GM23338 (cell line): Measurements from ENCODE around the gene CENPP. TPM values are rescaled to one million over a fixed set of nuclear protein-coding genes. Genes with fewer than 3 reads are reported as not detected.

Experiments
- ATAC-seq: fragments of 200-7000 bp; cut with Tn5 transposase; 3 replicates; pipeline ENCODE4 v1.9.1; 2020
- DNase-seq: peaks from one replicate; pipeline ENCODE4 v3.0.0-alpha.2; 2015; ENCODE audit warnings: low spot score
- H2AFZ ChIP-seq: fragments of 200-600 bp; sonication (generic); 2 replicates; pipeline ENCODE4 v1.8.0; 2016; ENCODE audit warnings: antibody characterized with exemption, mild to moderate bottlenecking, moderate library complexity
- H3F3A ChIP-seq: fragments of 200-600 bp; sonication (generic); replicated peaks from 2 replicates; pipeline ENCODE4 v1.8.0; 2017; ENCODE audit warnings: antibody characterized with exemption, mixed run types, low read depth
- H3K27ac ChIP-seq: fragments of 200-600 bp; sonication (generic); 2 replicates; pipeline ENCODE4 v1.6.1; 2016; ENCODE audit warnings: low read depth
- H3K27me3 ChIP-seq: fragments of 200-600 bp; sonication (generic); 2 replicates; pipeline ENCODE4 v1.8.0; 2016; ENCODE audit warnings: mild to moderate bottlenecking, mixed run types, moderate library complexity; ENCODE audit not compliant: insufficient read depth
- H3K36me3 ChIP-seq: fragments of 200-600 bp; sonication (generic); 2 replicates; pipeline ENCODE4 v1.8.0; 2016; ENCODE audit warnings: mild to moderate bottlenecking; ENCODE audit not compliant: insufficient read depth
- H3K4me1 ChIP-seq: fragments of 200-600 bp; sonication (generic); 2 replicates; pipeline ENCODE4 v1.8.0; 2016; ENCODE audit warnings: mild to moderate bottlenecking, moderate library complexity; ENCODE audit not compliant: insufficient read depth
- H3K4me2 ChIP-seq: fragments of 200-600 bp; sonication (generic); 2 replicates; pipeline ENCODE4 v1.7.1; 2017; ENCODE audit warnings: mixed run types
- H3K4me3 ChIP-seq: fragments of 200-600 bp; sonication (generic); 2 replicates; pipeline ENCODE4 v1.6.1; 2016; ENCODE audit warnings: mixed run types
- H3K79me2 ChIP-seq: fragments of 200-600 bp; sonication (generic); replicated peaks from 2 replicates; pipeline ENCODE4 v1.8.0; 2017; ENCODE audit warnings: mild to moderate bottlenecking; ENCODE audit not compliant: insufficient read depth
- H3K9me2 ChIP-seq: fragments of 200-600 bp; sonication (generic); 2 replicates; pipeline ENCODE4 v1.8.0; 2017; ENCODE audit not compliant: insufficient read depth
- H4K20me1 ChIP-seq: fragments of 200-600 bp; sonication (generic); replicated peaks from 2 replicates; pipeline ENCODE4 v1.8.0; 2017; ENCODE audit warnings: mild to moderate bottlenecking; ENCODE audit not compliant: insufficient read depth
- H3K27ac Mint-ChIP-seq: 2 replicates; pipeline ENCODE4 v1.8.0; 2020; ENCODE audit warnings: inconsistent platforms, mild to moderate bottlenecking, moderate library complexity, mixed read lengths
- H3K27me3 Mint-ChIP-seq: 3 replicates; pipeline ENCODE4 v1.8.0; 2022; ENCODE audit warnings: low read depth, mild to moderate bottlenecking, moderate library complexity, mixed read lengths, inconsistent platforms; ENCODE audit not compliant: insufficient read depth, poor library complexity
- H3K36me3 Mint-ChIP-seq: 3 replicates; pipeline ENCODE4 v1.8.0; 2021; ENCODE audit warnings: low read depth, mild to moderate bottlenecking, inconsistent platforms, moderate library complexity, mixed read lengths
- H3K4me1 Mint-ChIP-seq: 3 replicates; pipeline ENCODE4 v1.8.0; 2020; ENCODE audit warnings: mild to moderate bottlenecking, inconsistent platforms, mixed read lengths
- H3K4me3 Mint-ChIP-seq: 3 replicates; pipeline ENCODE4 v1.8.0; 2021; ENCODE audit warnings: moderate library complexity, mild to moderate bottlenecking, inconsistent platforms, mixed read lengths
- H3K9me3 Mint-ChIP-seq: 3 replicates; pipeline ENCODE4 v1.8.0; 2020; ENCODE audit warnings: moderate library complexity, mild to moderate bottlenecking, inconsistent platforms, mixed read lengths
- CREB1 ChIP-seq: fragments of 250-450 bp; sonication (Bioruptor Pico); IDR thresholded peaks from 2 replicates; pipeline ENCODE4 v1.5.0; 2020; ENCODE audit warnings: low read depth, mild to moderate bottlenecking, moderate library complexity
- CTCF ChIP-seq, 2 experiments: fragments of 200-600 bp in 1 of 2; sonication (generic) in 1 of 2; conservative IDR thresholded peaks; 2 replicates each; pipeline versions ENCODE4 v1.5.1 to v1.6.1; 2016 to 2017; ENCODE audit warnings: antibody characterized with exemption in 2 of 2, low read depth in 2 of 2, mild to moderate bottlenecking in 2 of 2, moderate library complexity in 1 of 2
- ETS1 ChIP-seq: IDR thresholded peaks from 2 replicates; pipeline ENCODE4 v1.6.1; 2016; ENCODE audit warnings: antibody characterized with exemption
- EZH2 ChIP-seq: fragments of 200-600 bp; sonication (generic); IDR thresholded peaks from one replicate; pipeline ENCODE4 v1.8.0; 2017; ENCODE audit warnings: antibody characterized with exemption, mild to moderate bottlenecking, low read depth; ENCODE audit not compliant: unreplicated experiment
- EZH2phosphoT487 ChIP-seq: fragments of 200-600 bp; sonication (generic); IDR thresholded peaks from one replicate; pipeline ENCODE4 v1.8.1; 2018; ENCODE audit warnings: antibody characterized with exemption; ENCODE audit not compliant: unreplicated experiment
- JUNB ChIP-seq: IDR thresholded peaks from one replicate; pipeline ENCODE4 v1.6.1; 2016; ENCODE audit warnings: antibody characterized with exemption; ENCODE audit not compliant: unreplicated experiment
- NANOG ChIP-seq: IDR thresholded peaks from 2 replicates; pipeline ENCODE4 v1.6.1; 2016; ENCODE audit warnings: antibody characterized with exemption, borderline replicate concordance
- POLR2AphosphoS5 ChIP-seq: IDR thresholded peaks from 2 replicates; pipeline ENCODE4 v1.6.1; 2016; ENCODE audit warnings: antibody characterized with exemption, low read depth
- REST ChIP-seq: IDR thresholded peaks from one replicate; pipeline ENCODE4 v1.6.1; 2018; ENCODE audit warnings: antibody characterized with exemption; ENCODE audit not compliant: unreplicated experiment
- STAT1 ChIP-seq: IDR thresholded peaks from one replicate; pipeline ENCODE4 v1.6.1; 2016; ENCODE audit warnings: antibody characterized with exemption; ENCODE audit not compliant: unreplicated experiment
- ZNF114 ChIP-seq: fragments of 250-450 bp; sonication (Bioruptor Pico); IDR thresholded peaks from 2 replicates; pipeline ENCODE4 v1.5.0; 2020; ENCODE audit warnings: mild to moderate bottlenecking, moderate library complexity
- ZNF331 ChIP-seq: fragments of 250-450 bp; sonication (Bioruptor Pico); IDR thresholded peaks from 2 replicates; pipeline ENCODE4 v1.5.0; 2020; ENCODE audit warnings: low read depth, mild to moderate bottlenecking, moderate library complexity
- polyA plus RNA-seq: library from polyadenylated mRNA; unstranded; fragments of >200 nt; fragmentation: Nextera tagmentation; extraction: Ambion mirVana; gene quantifications from 2 replicates; pipeline ENCODE4 v1.2.1, GENCODE V29; 2016
- total RNA-seq: library from RNA; depleted of rRNA; stranded (reverse); fragments of >200 nt; shearing (Covaris generic); gene quantifications from 2 replicates; pipeline ENCODE4 v1.2.3, GENCODE V29; 2014

Gene CENPP
- total and polyA plus RNA-seq, 2 experiments from 2014 or later = 11.0 to 12.6 TPM

GRCh38 chr9:92369075-92369474 lies 43.3 kb downstream of the CENPP start:
- TF ChIP-seq CREB1 (CRISPR knock-in tag) = no peak
- no peak for TF ChIP-seq ZNF114 (CRISPR knock-in tag)
- H3K9me3 Mint-ChIP-seq = no peaks in the 10 kb centered on the region; the same call in 2 of the 3 replicates
- peaks cover 9% of the 10 kb centered on the region for H3K4me1 Mint-ChIP-seq
- H3K27ac ChIP-seq = no peak overlapping the region
- no peak overlapping the region for H3K4me3 ChIP-seq
- peaks cover under 1% of the 10 kb centered on the region for H3K27me3 Mint-ChIP-seq
- no peak overlapping the region for H3K4me3 Mint-ChIP-seq
- H3K27me3 ChIP-seq = no peaks in the 10 kb centered on the region
- H3K4me1 ChIP-seq = peaks cover 9% of the 10 kb centered on the region; the same call in 1 of the 2 replicates
- H3F3A ChIP-seq = no peaks in the 10 kb centered on the region
- no peak overlapping the region for H2AFZ ChIP-seq
- peaks cover 1% of the 10 kb centered on the region; the same call in 1 of the 3 replicates for H3K36me3 Mint-ChIP-seq
- H3K27ac Mint-ChIP-seq = peak overlapping the region; percentile 2; the same call in 1 of the 2 replicates
- H4K20me1 ChIP-seq = no peaks in the 10 kb centered on the region
- H3K9me2 ChIP-seq = no peaks in the 10 kb centered on the region
- H3K79me2 ChIP-seq = no peaks in the 10 kb centered on the region
- no peak overlapping the region for H3K4me2 ChIP-seq
- ATAC-seq = peak; percentile 56
- no peaks in the 10 kb centered on the region for H3K36me3 ChIP-seq
- DNase-seq = peak; percentile 25

GRCh38 chr9:92373167-92373566 lies 47.4 kb downstream of the CENPP start:
- no peaks in the 10 kb centered on the region for H3K9me2 ChIP-seq
- H3K4me1 ChIP-seq = peaks cover 32% of the 10 kb centered on the region
- no peak overlapping the region for H3K27ac ChIP-seq
- no peak overlapping the region for H3K4me3 ChIP-seq
- no peak overlapping the region for H2AFZ ChIP-seq
- no peaks in the 10 kb centered on the region for H3K27me3 ChIP-seq
- H3F3A ChIP-seq = no peaks in the 10 kb centered on the region
- no peak overlapping the region for H3K4me3 Mint-ChIP-seq
- no peaks in the 10 kb centered on the region for H3K79me2 ChIP-seq
- H3K4me1 Mint-ChIP-seq = peaks cover 20% of the 10 kb centered on the region
- peaks cover 2% of the 10 kb centered on the region for H3K27me3 Mint-ChIP-seq
- no peaks in the 10 kb centered on the region; the same call in 1 of the 3 replicates for H3K9me3 Mint-ChIP-seq
- ATAC-seq (no peak), DNase-seq (no peak)
- no peaks in the 10 kb centered on the region for H3K36me3 ChIP-seq
- H3K36me3 Mint-ChIP-seq = peaks cover 2% of the 10 kb centered on the region; the same call in 1 of the 3 replicates
- no peaks in the 10 kb centered on the region for H4K20me1 ChIP-seq
- H3K4me2 ChIP-seq = no peak overlapping the region
- TF ChIP-seq CREB1 (CRISPR knock-in tag) (no peak), STAT1 (no peak), NANOG (no peak), POLR2AphosphoS5 (no peak), ZNF331 (CRISPR knock-in tag) (no peak), CTCF (conservative IDR thresholded peaks at IDR 0.05; ENCODE audit: low read depth in 2 of 2) (no peak), EZH2phosphoT487 (no peak), EZH2 (no peak), ETS1 (no peak), JUNB (no peak), REST (no peak)
- H3K27ac Mint-ChIP-seq = no peak overlapping the region
